Activated T-helper 1 cell treated with anti-CD3 and anti-CD28 coated beads, Interleukin-2, amount 50 U/mL, for 16 hours (primary cell): ENCODE results near the gene LVRN.

Experiments
- DNase-seq, 2 donors: peaks; one replicate each; pipeline ENCODE4 v3.0.0-alpha.2; 2020; ENCODE audit warnings: low read depth in 1 of 2, low spot score in 1 of 2

The LVRN gene

GRCh38 chr5:116013207-116013785 lies 51.0 kb downstream of the LVRN start:
- DNase-seq = no peak

- DNase-seq = no peak
Measured at GRCh38 chr5:116013936-116014335, 51.7 kb downstream of the LVRN start.

- DNase-seq = no peak
Measured at GRCh38 chr5:116023619-116024018, 61.3 kb downstream of the LVRN start.

GRCh38 chr5:116025866-116026265 lies 63.6 kb downstream of the LVRN start:
- DNase-seq = no peak

GRCh38 chr5:116032094-116032517 lies 69.8 kb downstream of the LVRN start, which contains the start of gene ARL14EPL:
ARL14EPL (plus strand) TSS chr5:116032472; CDS start chr5:116051466, 18,994 bp downstream.
- DNase-seq = no peak

- DNase-seq = no peak
Measured at GRCh38 chr5:116032991-116033390, 70.7 kb downstream of the LVRN start.

- no peak for DNase-seq
Measured at GRCh38 chr5:116035123-116035522, 72.8 kb downstream of the LVRN start.

- DNase-seq = no peak
Measured at GRCh38 chr5:116037236-116037822, 75.1 kb downstream of the LVRN start.

- DNase-seq = no peak
Measured at GRCh38 chr5:116038817-116039216, 76.5 kb downstream of the LVRN start.

- no peak for DNase-seq
Measured at GRCh38 chr5:116042375-116042774, 80.1 kb downstream of the LVRN start.

GRCh38 chr5:116044073-116044472 lies 81.8 kb downstream of the LVRN start:
- no peak for DNase-seq

- no peak for DNase-seq
Measured at GRCh38 chr5:116045821-116046220, 83.5 kb downstream of the LVRN start.

- no peak for DNase-seq
Measured at GRCh38 chr5:116046261-116046660, 84.0 kb downstream of the LVRN start.

GRCh38 chr5:116046823-116047222 lies 84.5 kb downstream of the LVRN start:
- no peak for DNase-seq

GRCh38 chr5:116058346-116058936 lies 96.2 kb downstream of the LVRN start:
- DNase-seq = no peak

- no peak for DNase-seq
Measured at GRCh38 chr5:116062352-116062751, 100.1 kb downstream of the LVRN start.

GRCh38 chr5:116063950-116064349 lies 101.7 kb downstream of the LVRN start:
- DNase-seq = no peak

- DNase-seq = no peak
Measured at GRCh38 chr5:116068028-116068632, 105.9 kb downstream of the LVRN start.

GRCh38 chr5:116071211-116071610 lies 108.9 kb downstream of the LVRN start:
- no peak for DNase-seq

- no peak for DNase-seq
Measured at GRCh38 chr5:116075191-116075831, 113.0 kb downstream of the LVRN start.

GRCh38 chr5:116076496-116076895 lies 114.2 kb downstream of the LVRN start:
- no peak for DNase-seq
